GM23248 (cell line): Measurements from ENCODE around the gene ABHD18. TPM values are rescaled to one million over a fixed set of nuclear protein-coding genes. Genes with fewer than 3 reads are reported as not detected.

Source experiments
- DNase-seq: peaks from one replicate; pipeline ENCODE4 v3.0.0-alpha.2; 2015
- H2AFZ ChIP-seq: fragments of 200-600 bp; sonication (generic); 2 replicates; pipeline ENCODE4 v1.6.1; 2016; ENCODE audit warnings: antibody characterized with exemption
- H3F3A ChIP-seq: fragments of 200-600 bp; sonication (generic); 2 replicates; pipeline ENCODE4 v1.6.1; 2016; ENCODE audit warnings: mild to moderate bottlenecking, antibody characterized with exemption, mixed run types; ENCODE audit not compliant: insufficient read depth
- H3K27ac ChIP-seq: fragments of 200-600 bp; sonication (generic); 2 replicates; pipeline ENCODE4 v1.5.1; 2016; ENCODE audit warnings: mild to moderate bottlenecking
- H3K27me3 ChIP-seq: fragments of 200-600 bp; sonication (generic); replicated peaks from 2 replicates; pipeline ENCODE4 v1.6.1; 2016; ENCODE audit warnings: mild to moderate bottlenecking; ENCODE audit not compliant: insufficient read depth
- H3K36me3 ChIP-seq: fragments of 200-600 bp; sonication (generic); 2 replicates; pipeline ENCODE4 v1.6.1; 2016; ENCODE audit warnings: low read depth, mild to moderate bottlenecking
- H3K4me1 ChIP-seq: fragments of 200-600 bp; sonication (generic); 2 replicates; pipeline ENCODE4 v1.6.1; 2016; ENCODE audit warnings: mild to moderate bottlenecking; ENCODE audit not compliant: insufficient read depth
- H3K4me2 ChIP-seq: fragments of 200-600 bp; sonication (generic); one replicate; pipeline ENCODE4 v1.6.1; 2016; ENCODE audit warnings: mild to moderate bottlenecking; ENCODE audit not compliant: unreplicated experiment
- H3K4me3 ChIP-seq: fragments of 200-600 bp; sonication (generic); 2 replicates; pipeline ENCODE4 v1.5.1; 2016; ENCODE audit warnings: mild to moderate bottlenecking
- H3K79me2 ChIP-seq: fragments of 200-600 bp; sonication (generic); 2 replicates; pipeline ENCODE4 v1.6.1; 2016; ENCODE audit warnings: mild to moderate bottlenecking; ENCODE audit not compliant: insufficient read depth
- H3K9ac ChIP-seq: fragments of 200-600 bp; sonication (generic); 2 replicates; pipeline ENCODE4 v1.6.1; 2016; ENCODE audit warnings: mild to moderate bottlenecking
- H3K9me2 ChIP-seq: fragments of 200-600 bp; sonication (generic); 2 replicates; pipeline ENCODE4 v1.6.1; 2016; ENCODE audit warnings: mixed run types, mild to moderate bottlenecking, moderate library complexity; ENCODE audit not compliant: insufficient read depth
- H3K9me3 ChIP-seq: fragments of 200-600 bp; sonication (generic); one replicate; pipeline ENCODE4 v1.6.1; 2017; ENCODE audit warnings: low read depth
- H4K20me1 ChIP-seq: fragments of 200-600 bp; sonication (generic); 2 replicates; pipeline ENCODE4 v1.6.0; 2016; ENCODE audit not compliant: insufficient read depth
- EZH2 ChIP-seq: fragments of 200-600 bp; sonication (generic); IDR thresholded peaks from 2 replicates; pipeline ENCODE4 v1.6.1; 2018; ENCODE audit warnings: antibody characterized with exemption, mild to moderate bottlenecking; ENCODE audit not compliant: insufficient read depth, poor library complexity, severe bottlenecking
- EZH2phosphoT487 ChIP-seq: fragments of 200-600 bp; sonication (generic); IDR thresholded peaks from 2 replicates; pipeline ENCODE4 v1.6.1; 2018; ENCODE audit warnings: antibody characterized with exemption, moderate library complexity, mild to moderate bottlenecking, low read depth; ENCODE audit not compliant: insufficient read depth
- WGBS, 2 experiments: methylation state at CpG; one replicate each; pipeline ENCODE4 v1.1.6; 2015 to 2017; ENCODE audit warnings: low lambda C conversion rate in 2 of 2, low coverage in 1 of 2; ENCODE audit errors: missing lambda C conversion rate in 2 of 2; 5-methylcytosine and 5-hydroxymethylcytosine counted together
- in situ Hi-C: fragments of 300-500 bp; cut with MboI; formaldehyde crosslinking; loops from 2 replicates; pipeline ENCODE4 v1.15.0; 2020
- polyA plus RNA-seq: library from polyadenylated mRNA; unstranded; fragments of >200 nt; fragmentation: Nextera tagmentation; extraction: Ambion mirVana; gene quantifications from 2 replicates; pipeline ENCODE4 v1.2.1, GENCODE V29; 2016
- total RNA-seq: library from RNA; depleted of rRNA; stranded (reverse); fragments of >200 nt; shearing (Covaris generic); gene quantifications from 2 replicates; pipeline ENCODE4 v1.2.3, GENCODE V29; 2014; rRNA removed

The ABHD18 gene
- 3.4 and 3.5 TPM in 2 replicates for total RNA-seq
- 3.5 and 4.1 TPM in 2 replicates for polyA plus RNA-seq

DNA sequence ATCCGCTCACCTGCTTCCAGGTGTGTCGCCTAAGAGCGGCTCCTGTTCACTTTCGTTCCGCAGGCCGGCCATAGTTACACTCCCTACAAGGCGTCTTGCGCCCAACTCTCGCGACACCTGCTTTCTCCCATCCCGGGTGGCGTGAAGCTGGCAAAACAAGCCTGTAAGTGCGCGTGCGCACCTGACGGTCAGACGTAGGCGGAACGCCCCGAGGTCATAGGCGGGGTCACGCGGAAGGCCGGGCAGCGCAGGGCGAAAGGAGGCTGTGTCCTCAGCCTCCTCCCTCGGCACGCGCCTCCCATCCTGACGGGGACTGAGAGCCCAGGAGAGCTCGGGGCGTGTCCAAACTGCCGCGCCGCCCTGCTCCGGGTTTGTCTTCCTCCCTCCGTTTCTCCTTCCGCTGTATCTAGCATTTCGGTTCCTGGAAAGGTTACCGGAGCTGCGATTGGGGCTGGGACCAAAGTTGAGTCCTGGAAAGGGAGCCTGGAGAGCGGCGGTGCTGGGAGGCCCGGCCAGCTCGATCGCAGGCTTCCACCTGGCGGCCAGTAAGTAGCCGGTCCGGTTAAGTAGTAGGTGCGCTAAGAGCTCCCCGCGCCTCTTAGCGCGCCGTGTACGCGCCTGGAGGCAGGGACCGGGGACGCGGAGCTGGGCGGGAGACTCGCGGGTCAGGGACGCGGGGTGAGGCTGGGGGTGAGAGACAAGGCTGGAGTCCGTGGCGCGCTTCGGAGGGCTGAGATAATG, at the start of gene ABHD18, which contains the start of gene MFSD8:
ABHD18 (plus strand) TSS at position 345 of the 741 bp plus-strand sequence. CDS start 17,550 bp downstream, outside the sequence.
MFSD8 (minus strand) TSS at position 112 of the 741 bp plus-strand sequence; CDS start at position 72, 40 bp downstream.
- no peaks in the 10 kb centered on the region for H3K9me3 ChIP-seq
- H3K9ac ChIP-seq = peak within 1 kb of the TSS; percentile 90
- H3K27me3 ChIP-seq = no peaks in the 10 kb centered on the region
- peaks cover 83% of the 10 kb centered on the region for H3K79me2 ChIP-seq
- no peaks in the 10 kb centered on the region for H3K9me2 ChIP-seq
- no peaks in the 10 kb centered on the region for H3K4me1 ChIP-seq
- no peaks in the 10 kb centered on the region for H4K20me1 ChIP-seq
- no peaks in the 10 kb centered on the region for H3K36me3 ChIP-seq
- peak within 1 kb of the TSS; percentile 77 for H3K4me3 ChIP-seq
- peak; percentile 100 for DNase-seq
- TF ChIP-seq EZH2 (no peak), EZH2phosphoT487 (no peak)
- WGBS, 2 experiments = 1 to 2% methylated on average over 57 to 64 of the region's 69 CpGs
- H2AFZ ChIP-seq = peak within 1 kb of the TSS; percentile 99
- peak within 1 kb of the TSS; percentile 82 for H3K4me2 ChIP-seq
- H3F3A ChIP-seq = no peaks in the 10 kb centered on the region
- H3K27ac ChIP-seq = peak within 1 kb of the TSS; percentile 62
- in situ Hi-C loops = no loop called here

DNA sequence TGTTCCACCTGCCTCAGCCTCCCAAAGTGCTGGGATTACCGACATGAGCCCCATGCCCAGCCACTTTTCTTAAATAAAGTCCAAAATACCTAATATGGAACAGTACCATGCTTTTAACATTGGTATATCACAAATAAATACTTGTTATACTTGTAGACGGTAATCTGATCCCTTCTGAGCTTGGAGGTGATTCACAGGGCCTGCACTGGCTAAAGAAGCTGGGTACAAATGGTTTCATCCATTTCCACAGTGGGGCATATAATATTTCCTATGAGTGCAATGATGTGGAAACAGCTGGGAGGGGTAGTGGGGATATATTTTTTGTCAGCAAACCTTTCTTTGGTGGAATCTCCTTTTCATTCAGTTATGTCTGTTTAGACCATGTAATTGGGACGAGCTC, 48.7 kb upstream of the ABHD18 start:
- DNase-seq = no peak
- Histone ChIP-seq H2AFZ (no peak overlapping the region), H4K20me1 (no peaks in the 10 kb centered on the region), H3K27me3 (no peaks in the 10 kb centered on the region), H3K79me2 (no peaks in the 10 kb centered on the region), H3K4me2 (no peak overlapping the region), H3K9me3 (no peaks in the 10 kb centered on the region), H3K9ac (no peak overlapping the region), H3K36me3 (peaks cover 30% of the 10 kb centered on the region), H3K27ac (no peak overlapping the region), H3K4me1 (no peaks in the 10 kb centered on the region), H3K4me3 (no peak overlapping the region), H3F3A (peaks cover 6% of the 10 kb centered on the region; the same call in 1 of the 2 replicates), H3K9me2 (0 out of 2 replicates have a peak, but pooled peaks cover 5% of the 10 kb centered on the region)
- WGBS, 2 experiments = 81 to 82% methylated on average over 3 of the region's 3 CpGs
- no peak for TF ChIP-seq EZH2phosphoT487
- TF ChIP-seq EZH2 = no peak
- in situ Hi-C loops = no loop called here

DNA sequence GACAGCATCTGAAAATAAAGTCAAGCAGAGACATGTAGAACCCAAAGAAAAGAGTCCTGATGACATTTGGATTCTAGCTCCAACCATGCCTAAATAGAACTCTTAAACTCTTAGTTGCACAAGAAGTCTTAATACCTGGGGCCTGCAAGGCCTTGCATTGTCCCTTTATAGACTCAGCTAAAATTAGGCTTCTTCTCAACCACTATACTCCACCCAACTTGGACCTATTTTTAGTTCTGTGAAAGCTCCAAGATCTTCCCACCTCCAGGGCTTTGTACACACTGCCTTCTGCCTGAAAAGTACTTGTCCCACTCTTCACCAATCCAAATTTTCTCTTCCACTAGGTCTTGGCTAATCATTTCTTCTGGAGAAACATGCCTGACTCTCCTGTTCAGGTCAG, 48.1 kb upstream of the ABHD18 start:
- TF ChIP-seq EZH2phosphoT487 (no peak), EZH2 (no peak)
- no peak overlapping the region for H3K9ac ChIP-seq

DNA sequence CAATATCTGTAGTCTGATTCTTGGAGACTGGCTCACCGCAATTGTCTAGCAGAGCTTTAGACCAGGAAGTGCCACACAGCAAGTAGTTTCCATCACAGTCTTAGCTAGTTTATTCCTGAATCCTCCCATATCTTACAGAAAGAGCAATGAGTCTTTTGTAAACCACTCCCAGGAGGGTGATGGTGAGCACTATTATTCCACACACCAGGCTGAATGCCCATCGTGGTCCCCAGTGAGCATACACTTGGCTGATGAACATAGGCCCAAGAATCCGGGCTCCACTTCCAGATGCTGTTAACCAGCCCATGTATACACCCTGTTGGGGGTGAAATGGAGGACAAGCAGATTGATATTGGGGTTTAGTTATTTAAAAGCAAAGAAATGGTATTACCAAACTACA, 44.7 kb upstream of the ABHD18 start:
- H3K4me1 ChIP-seq = no peaks in the 10 kb centered on the region
- H3F3A ChIP-seq = peaks cover 3% of the 10 kb centered on the region; the same call in 1 of the 2 replicates
- H3K27ac ChIP-seq = no peak overlapping the region
- TF ChIP-seq EZH2 (no peak), EZH2phosphoT487 (no peak)
- H3K4me2 ChIP-seq = no peak overlapping the region
- no peak overlapping the region for H3K9ac ChIP-seq
- DNase-seq = no peak
- WGBS, 2 experiments = 90% methylated on average over 3 of the region's 3 CpGs
- H3K9me3 ChIP-seq = no peaks in the 10 kb centered on the region
- no peak overlapping the region for H3K4me3 ChIP-seq
- no peaks in the 10 kb centered on the region for H3K27me3 ChIP-seq
- in situ Hi-C loops = no loop called here
- no peak overlapping the region for H2AFZ ChIP-seq
- 0 out of 2 replicates have a peak, but pooled peaks cover 5% of the 10 kb centered on the region for H3K9me2 ChIP-seq
- H3K36me3 ChIP-seq = peaks cover 31% of the 10 kb centered on the region
- H3K79me2 ChIP-seq = no peaks in the 10 kb centered on the region
- no peaks in the 10 kb centered on the region for H4K20me1 ChIP-seq

More for the DNA sequence above, 48.1 kb upstream of the ABHD18 start:
- in situ Hi-C loops = no loop called here
- Histone ChIP-seq H3K9me2 (0 out of 2 replicates have a peak, but pooled peaks cover 5% of the 10 kb centered on the region), H3K27me3 (no peaks in the 10 kb centered on the region), H3K36me3 (peaks cover 31% of the 10 kb centered on the region), H3K4me2 (no peak overlapping the region), H3K79me2 (no peaks in the 10 kb centered on the region), H3K4me3 (no peak overlapping the region), H3F3A (peaks cover 3% of the 10 kb centered on the region; the same call in 1 of the 2 replicates), H3K27ac (no peak overlapping the region), H4K20me1 (no peaks in the 10 kb centered on the region), H3K4me1 (no peaks in the 10 kb centered on the region), H2AFZ (no peak overlapping the region), H3K9me3 (no peaks in the 10 kb centered on the region)
- DNase-seq = no peak
